ENCODE results near the gene DNAH9. TPM values are rescaled to one million over a fixed set of nuclear protein-coding genes. Genes with fewer than 3 reads are reported as not detected.

Gene DNAH9
- total RNA-seq, 1 experiment from 2014 or later, result 0.22 TPM

DNA sequence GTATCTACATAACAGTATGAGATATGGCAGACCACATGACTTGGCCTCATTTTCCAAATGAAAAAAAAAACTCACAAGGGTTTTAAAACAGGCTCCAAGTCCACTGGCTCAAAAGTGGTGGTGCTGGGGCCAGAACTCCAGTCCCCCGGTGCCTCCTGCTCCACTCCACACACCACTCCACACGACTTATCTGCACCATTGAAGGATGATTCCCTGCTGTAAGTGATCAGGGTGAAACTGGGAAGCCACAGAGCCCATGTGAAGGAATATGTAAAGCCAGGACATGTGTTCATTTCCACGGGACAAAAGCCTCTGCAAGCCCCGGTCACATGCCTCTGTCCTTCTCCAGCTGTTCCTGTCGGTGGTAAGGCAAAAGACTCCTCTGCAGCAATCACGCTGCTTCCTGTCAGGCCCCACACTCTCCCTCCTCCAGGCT lies 301.8 kb downstream of the DNAH9 start:
- H2BK20ac ChIP-seq (ENCODE audit: low read depth, low read length, poor library complexity, severe bottlenecking), result no peak overlapping the region
- no peak overlapping the region for H3K23ac ChIP-seq (ENCODE audit: insufficient read length, low read depth, low read length)
- H3K27me3 ChIP-seq (ENCODE audit: insufficient read depth, low read length), result no peaks in the 10 kb centered on the region
- H2BK15ac ChIP-seq (ENCODE audit: low read depth, low read length), result no peak overlapping the region
- no peak overlapping the region for H3K18ac ChIP-seq (ENCODE audit: insufficient read length, low read depth, low read length)
- H3K9me3 ChIP-seq (ENCODE audit: control insufficient read depth, low read depth, low read length), result no peaks in the 10 kb centered on the region
- H2AFZ ChIP-seq (ENCODE audit: low read length), result no peak overlapping the region
- TF ChIP-seq, protein P1, sequence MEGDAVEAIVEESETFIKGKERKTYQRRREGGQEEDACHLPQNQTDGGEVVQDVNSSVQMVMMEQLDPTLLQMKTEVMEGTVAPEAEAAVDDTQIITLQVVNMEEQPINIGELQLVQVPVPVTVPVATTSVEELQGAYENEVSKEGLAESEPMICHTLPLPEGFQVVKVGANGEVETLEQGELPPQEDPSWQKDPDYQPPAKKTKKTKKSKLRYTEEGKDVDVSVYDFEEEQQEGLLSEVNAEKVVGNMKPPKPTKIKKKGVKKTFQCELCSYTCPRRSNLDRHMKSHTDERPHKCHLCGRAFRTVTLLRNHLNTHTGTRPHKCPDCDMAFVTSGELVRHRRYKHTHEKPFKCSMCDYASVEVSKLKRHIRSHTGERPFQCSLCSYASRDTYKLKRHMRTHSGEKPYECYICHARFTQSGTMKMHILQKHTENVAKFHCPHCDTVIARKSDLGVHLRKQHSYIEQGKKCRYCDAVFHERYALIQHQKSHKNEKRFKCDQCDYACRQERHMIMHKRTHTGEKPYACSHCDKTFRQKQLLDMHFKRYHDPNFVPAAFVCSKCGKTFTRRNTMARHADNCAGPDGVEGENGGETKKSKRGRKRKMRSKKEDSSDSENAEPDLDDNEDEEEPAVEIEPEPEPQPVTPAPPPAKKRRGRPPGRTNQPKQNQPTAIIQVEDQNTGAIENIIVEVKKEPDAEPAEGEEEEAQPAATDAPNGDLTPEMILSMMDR (conservative IDR thresholded peaks at IDR 0.05), result no peak
- no peak overlapping the region for H2BK5ac ChIP-seq (ENCODE audit: insufficient read length, low read length)
- no peaks in the 10 kb centered on the region for H3K9me3 Mint-ChIP-seq
- no peak overlapping the region for H3K9ac ChIP-seq (ENCODE audit: extremely low read depth, insufficient read length, low read length)
- H3K27ac ChIP-seq (ENCODE audit: insufficient read length, low read depth, low read length), result no peak overlapping the region
- no peak overlapping the region for H3T11ph ChIP-seq (ENCODE audit: low read length)
- H2AK5ac ChIP-seq (ENCODE audit: insufficient read length, low read length), result no peak overlapping the region
- H3K79me1 ChIP-seq (ENCODE audit: insufficient read depth, low read depth, low read length, poor library complexity, severe bottlenecking), result no peaks in the 10 kb centered on the region
- H3K56ac ChIP-seq (ENCODE audit: insufficient read length, low read depth, low read length), result no peak overlapping the region
- no peak overlapping the region for H3K4me2 ChIP-seq (ENCODE audit: insufficient read depth, insufficient read length, low read length)
- H3K4ac ChIP-seq (ENCODE audit: low read depth, low read length), result no peak overlapping the region
- H4K20me1 ChIP-seq (ENCODE audit: control insufficient read depth, insufficient read depth, insufficient read length), result no peaks in the 10 kb centered on the region
- H3K14ac ChIP-seq (ENCODE audit: insufficient read depth, low read length), result no peak overlapping the region
- H2BK120ac ChIP-seq (ENCODE audit: low read depth, low read length, poor library complexity, severe bottlenecking), result no peak overlapping the region
- DNase-seq, result no peak
- no peaks in the 10 kb centered on the region for H3K23me2 ChIP-seq (ENCODE audit: insufficient read length, low read depth, low read length, poor library complexity, severe bottlenecking)
- no peak overlapping the region for H4K91ac ChIP-seq (ENCODE audit: insufficient read length, low read depth, low read length)
- no CpG with 5 or more reads among the region's 6 CpGs for WGBS (ENCODE audit: extremely low coverage, insufficient read length, low lambda C conversion rate)
- H4K5ac ChIP-seq (ENCODE audit: insufficient read length, low read depth, low read length), result no peak overlapping the region
- H3K27me3 Mint-ChIP-seq (ENCODE audit: low read depth), result no peaks in the 10 kb centered on the region
- no peak overlapping the region for H4K8ac ChIP-seq (replicated peaks; ENCODE audit: insufficient read length, low read depth, low read length)
- H2BK12ac ChIP-seq (ENCODE audit: insufficient read length, low read depth, low read length), result no peak overlapping the region
- H3K4me1 Mint-ChIP-seq, result peaks cover 12 to 13% of the 10 kb centered on the region in 2 experiments
- peak overlapping the region in 1 of 3 experiments; percentile 15; a peak in 2 of 7 replicates for H3K27ac Mint-ChIP-seq
- H3K4me3 Mint-ChIP-seq, result no peak overlapping the region
- H3K4me1 ChIP-seq (ENCODE audit: insufficient read depth, low read length), result no peaks in the 10 kb centered on the region
- H3K36me3 Mint-ChIP-seq (ENCODE audit: insufficient read depth in 1 of 3, low read depth in 3 of 3), result no peaks in the 10 kb centered on the region
- no peaks in the 10 kb centered on the region for H3K79me2 ChIP-seq (ENCODE audit: insufficient read depth, low read length)
